HPDE6-E6E7 (cell line): ENCODE results near the gene LRRC37B.
"Not testable (repeated sequence)": the region's sequence is repeated elsewhere in the genome, so short reads cannot be mapped to it uniquely, and the experiment has no call there.

Experiments
- DNase-seq: peaks from one replicate; pipeline ENCODE4 v3.0.0; 2011; ENCODE audit warnings: missing footprints; ENCODE audit errors: extremely low spot score

LRRC37B gene

GRCh38 chr17:32041306-32041875 lies 34.2 kb downstream of the LRRC37B start:
- DNase-seq: not testable (repeated sequence)

DNA sequence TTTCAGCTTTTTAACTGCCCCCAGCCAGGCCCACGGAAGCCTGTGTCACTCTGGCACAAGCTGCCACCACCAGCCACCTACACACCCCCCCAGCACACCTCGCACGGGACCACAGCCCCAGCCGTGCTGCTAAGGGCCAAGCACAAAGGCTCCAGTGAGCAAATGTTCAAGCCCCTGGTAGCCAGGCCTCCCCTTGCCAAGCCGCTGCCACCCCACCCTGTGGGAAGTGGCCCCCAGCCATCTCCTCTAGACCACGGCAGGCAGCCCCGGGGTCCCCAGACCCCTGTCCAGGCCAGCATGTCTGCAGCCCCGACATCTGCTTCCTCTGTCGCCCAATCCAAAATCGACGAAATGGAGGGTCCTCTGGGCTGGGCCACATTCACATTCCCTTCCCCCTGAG lies 35.1 kb downstream of the LRRC37B start:
- not testable (repeated sequence) for DNase-seq

DNA sequence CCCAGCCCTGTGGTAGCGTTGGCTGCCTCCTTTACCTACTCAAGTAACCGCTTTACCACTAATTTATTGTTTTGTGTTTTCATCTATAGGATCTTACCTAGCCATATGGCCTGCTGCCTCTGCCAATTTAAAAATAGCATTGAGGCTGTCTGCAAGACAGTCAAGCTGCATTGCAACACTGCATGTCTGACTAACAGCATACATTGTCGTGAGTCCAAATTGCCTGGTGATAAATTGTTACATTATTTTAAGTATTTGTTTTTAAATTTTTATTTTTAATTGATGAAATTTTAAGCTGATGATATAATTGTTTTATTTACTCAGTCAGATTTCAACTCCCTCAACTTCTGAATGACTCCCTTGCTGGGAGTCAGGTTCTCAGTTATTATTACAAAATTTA lies 38.4 kb downstream of the LRRC37B start:
- DNase-seq: not testable (repeated sequence)

DNA sequence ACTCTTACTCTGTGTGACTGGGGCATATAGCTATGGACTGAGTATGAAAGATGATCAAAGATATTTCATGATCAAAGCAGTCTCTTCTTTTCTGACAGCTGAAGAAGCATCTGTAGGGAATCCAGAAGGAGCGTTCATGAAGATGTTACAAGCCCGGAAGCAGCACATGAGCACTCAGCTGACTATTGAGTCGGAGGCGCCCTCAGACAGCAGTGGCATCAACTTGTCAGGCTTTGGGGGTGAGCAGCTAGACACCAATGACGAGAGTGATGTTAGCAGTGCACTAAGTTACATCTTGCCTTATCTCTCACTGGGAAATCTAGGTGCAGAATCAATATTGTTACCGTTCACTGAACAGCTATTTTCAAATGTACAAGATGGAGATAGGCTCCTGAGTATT lies 40.5 kb downstream of the LRRC37B start:
- DNase-seq: not testable (repeated sequence)

DNA sequence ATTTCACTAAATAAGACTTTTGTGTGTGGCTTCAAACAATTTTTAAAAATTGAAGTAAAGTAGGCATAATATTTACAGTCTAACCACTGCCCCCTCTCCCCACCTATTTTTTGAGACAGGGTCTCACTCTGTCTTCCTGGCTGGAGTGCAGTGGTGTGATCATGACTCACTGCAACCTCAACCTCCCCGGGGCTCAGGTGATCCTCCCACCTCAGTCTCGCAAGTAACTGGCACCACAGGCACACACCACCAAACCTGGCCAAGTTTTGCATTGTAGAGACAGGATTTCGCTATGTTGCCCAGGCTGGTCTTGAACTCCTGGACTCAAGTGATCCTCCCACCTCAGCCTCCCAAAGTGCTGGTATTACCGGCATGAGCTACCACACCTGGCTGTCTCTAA lies 47.8 kb downstream of the LRRC37B start:
- DNase-seq: not testable (repeated sequence)

DNA sequence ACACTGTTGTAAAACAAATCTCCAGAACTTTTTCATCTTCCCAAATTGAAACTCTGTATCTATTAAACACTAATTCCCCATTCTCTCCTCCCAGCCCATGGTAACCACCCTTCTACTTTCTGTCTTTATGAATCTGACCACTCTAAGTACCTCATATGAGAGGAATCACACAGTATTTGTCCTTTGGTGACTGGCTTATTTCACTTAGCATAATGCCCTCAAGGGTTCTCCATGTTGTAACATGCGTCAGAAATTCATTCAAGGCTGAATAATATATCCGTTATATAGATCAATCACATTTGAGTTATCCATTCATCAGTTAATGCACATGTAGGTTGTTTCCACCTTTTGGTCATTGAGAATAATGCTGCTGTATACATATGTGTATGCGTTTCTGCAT lies 48.2 kb downstream of the LRRC37B start:
- not testable (repeated sequence) for DNase-seq

DNA sequence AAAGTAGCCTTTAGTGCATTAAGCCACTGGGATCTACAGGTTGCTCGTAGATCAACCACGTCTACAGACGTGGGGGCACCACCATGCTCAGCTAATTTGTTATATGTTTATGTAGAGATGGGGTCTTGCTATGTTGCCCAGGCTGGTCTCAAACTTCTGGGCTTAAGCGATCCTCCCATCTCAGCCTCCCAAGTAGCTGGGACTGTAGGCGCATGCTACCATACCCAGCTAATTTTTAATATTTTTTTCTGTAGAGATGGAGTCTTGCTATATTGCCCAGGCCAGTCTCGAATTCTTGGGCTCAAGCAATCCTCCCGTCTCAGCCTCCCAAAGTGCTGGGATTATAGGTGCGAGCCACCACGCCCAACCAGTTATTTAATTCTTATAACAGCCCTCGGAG lies 49.3 kb downstream of the LRRC37B start:
- DNase-seq: not testable (repeated sequence)

DNA sequence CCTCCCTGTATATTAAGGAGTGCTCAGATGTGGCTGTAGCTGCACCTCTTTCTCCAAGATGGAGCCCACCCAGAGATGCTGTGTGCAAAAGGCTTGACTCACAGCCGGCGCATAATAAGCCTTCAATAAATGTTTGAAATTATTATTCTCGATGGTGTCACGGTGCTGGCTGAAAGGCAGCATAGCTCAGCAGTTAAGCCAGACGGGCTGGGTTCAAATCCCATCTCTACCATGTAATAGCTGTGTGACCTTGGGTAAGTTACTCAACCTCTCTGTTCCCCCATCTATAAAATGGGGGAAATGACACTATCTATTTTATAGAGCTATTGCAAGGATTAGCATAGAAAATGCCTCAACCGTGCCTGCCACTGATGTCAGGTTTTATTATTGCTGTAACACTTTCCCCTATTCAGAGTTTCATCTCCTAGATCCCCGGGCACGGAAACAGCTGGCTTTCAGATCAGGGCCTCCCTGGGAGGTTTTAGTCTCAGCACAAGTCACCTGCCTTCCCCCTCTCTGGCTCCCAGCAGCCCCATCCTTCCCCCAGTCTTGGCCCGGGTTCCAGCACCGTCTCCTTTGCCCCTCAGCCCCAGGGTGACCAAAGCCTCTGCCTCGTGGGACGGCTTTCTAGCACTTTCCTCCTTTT lies 50.4 kb downstream of the LRRC37B start:
- DNase-seq: not testable (repeated sequence)

GRCh38 chr17:32060695-32061094 lies 53.5 kb downstream of the LRRC37B start:
- DNase-seq: not testable (repeated sequence)

- not testable (repeated sequence) for DNase-seq
Observed at GRCh38 chr17:32061840-32062239, 54.7 kb downstream of the LRRC37B start.

DNA sequence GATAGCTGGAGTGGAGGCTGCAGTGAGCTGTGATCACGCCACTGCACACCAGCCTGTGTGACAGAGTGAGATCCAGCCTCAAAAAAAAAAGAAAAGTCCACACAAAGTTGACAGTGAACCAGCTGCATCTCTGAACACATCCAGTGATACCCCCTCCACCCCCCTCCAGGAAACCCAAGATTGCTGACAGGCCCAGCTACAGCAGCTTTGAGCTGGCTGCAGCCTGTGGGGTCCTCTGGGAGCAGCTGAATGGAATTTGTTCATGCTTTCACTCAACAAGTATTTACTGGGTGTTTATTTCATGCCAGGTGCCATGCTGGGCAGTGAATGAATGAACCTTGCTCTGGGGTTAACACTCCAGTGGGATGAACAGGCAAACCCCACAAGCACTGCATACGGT lies 56.9 kb downstream of the LRRC37B start:
- not testable (repeated sequence) for DNase-seq

DNA sequence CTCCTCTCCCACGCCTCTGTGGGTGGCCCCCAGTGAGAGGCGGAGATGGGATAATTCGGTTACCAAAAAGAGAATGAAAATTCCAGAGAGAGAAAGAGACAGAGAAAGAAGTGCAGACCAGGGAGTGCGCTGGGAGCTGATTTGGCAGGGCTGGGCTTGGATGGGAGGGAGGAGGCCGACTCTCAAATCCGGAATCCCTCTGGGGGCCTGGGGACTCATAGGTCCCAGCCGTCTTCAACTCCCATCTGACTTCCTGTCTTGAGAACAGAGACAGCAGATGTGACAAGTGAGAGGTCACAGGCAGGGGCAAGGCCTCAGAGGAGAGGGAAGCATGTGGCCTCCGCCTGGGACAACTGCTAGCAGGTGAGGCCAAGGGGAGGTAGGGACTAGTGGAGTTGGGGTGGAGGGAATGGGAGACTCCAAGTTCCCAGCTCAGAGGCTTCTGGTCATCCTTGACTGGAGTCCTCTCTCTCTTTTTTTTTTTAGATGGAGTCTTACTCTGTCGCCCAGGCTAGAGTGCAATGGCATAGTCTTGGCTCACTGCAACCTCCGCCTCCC lies 59.0 kb downstream of the LRRC37B start:
- DNase-seq: not testable (repeated sequence)

GRCh38 chr17:32066863-32067642 lies 59.9 kb downstream of the LRRC37B start:
- not testable (repeated sequence) for DNase-seq

DNA sequence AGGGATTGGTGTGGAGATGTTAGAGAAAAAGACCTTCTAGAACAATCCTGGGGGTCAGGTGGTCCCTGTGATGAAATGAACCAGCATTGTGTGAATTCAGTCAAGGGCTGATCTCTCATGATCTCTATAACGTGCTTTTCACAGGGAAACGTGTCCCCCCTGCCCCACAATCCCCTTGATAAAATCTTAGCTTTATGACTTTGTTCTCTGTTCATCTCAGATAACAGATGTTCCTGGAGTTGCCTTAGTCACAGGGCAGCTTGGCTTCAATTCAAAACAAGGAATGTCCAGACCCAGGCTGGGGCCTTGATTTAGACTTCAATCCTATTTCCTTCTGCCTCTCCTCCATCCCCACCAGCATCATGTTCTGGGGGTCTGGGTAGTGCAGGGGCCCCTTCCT lies 61.9 kb downstream of the LRRC37B start:
- DNase-seq: not testable (repeated sequence)

DNA sequence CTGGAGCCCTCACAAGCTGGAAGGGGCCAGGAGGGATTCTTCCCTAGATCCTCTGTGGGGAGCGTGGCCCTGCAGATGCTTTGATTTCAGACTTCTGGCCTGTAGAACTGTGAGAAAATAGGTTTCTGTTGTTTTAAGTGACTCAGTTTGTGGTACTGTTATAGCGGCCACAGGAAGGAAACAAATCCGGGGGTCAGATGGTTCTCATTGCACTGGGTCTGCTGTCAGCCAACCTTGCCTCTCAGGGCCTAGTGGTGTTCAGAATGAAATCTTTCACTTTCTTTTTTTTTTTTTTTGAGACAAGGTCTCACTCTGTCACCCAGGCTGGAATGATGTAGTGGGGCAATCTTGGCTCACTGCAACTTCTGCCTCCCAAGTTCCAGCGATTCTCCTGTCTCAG lies 64.8 kb downstream of the LRRC37B start:
- DNase-seq: not testable (repeated sequence)

- DNase-seq: not testable (repeated sequence)
Observed at GRCh38 chr17:32073131-32073530, 65.9 kb downstream of the LRRC37B start.

- not testable (repeated sequence) for DNase-seq
Observed at GRCh38 chr17:32079753-32080152, 72.6 kb downstream of the LRRC37B start.

GRCh38 chr17:32083550-32083979 lies 76.4 kb downstream of the LRRC37B start:
- DNase-seq: not testable (repeated sequence)

GRCh38 chr17:32084003-32084941 lies 77.1 kb downstream of the LRRC37B start:
- DNase-seq: not testable (repeated sequence)

GRCh38 chr17:32084942-32085829 lies 78.0 kb downstream of the LRRC37B start:
- not testable (repeated sequence) for DNase-seq
